Stimulated activated CD4-positive, alpha-beta T cell treated with anti-CD3 and anti-CD28 coated beads, Interleukin-2, amount 100 ng/mL, for 48 hours (primary cell): ENCODE data around the gene TEKTIP1.
"Not testable (repeated sequence)": the region's sequence is repeated elsewhere in the genome, so short reads cannot be mapped to it uniquely, and the experiment has no call there.

Experiments
- DNase-seq, 2 donors: peaks; one replicate each; pipeline ENCODE4 v3.0.0-alpha.2; 2020

Gene TEKTIP1

DNA sequence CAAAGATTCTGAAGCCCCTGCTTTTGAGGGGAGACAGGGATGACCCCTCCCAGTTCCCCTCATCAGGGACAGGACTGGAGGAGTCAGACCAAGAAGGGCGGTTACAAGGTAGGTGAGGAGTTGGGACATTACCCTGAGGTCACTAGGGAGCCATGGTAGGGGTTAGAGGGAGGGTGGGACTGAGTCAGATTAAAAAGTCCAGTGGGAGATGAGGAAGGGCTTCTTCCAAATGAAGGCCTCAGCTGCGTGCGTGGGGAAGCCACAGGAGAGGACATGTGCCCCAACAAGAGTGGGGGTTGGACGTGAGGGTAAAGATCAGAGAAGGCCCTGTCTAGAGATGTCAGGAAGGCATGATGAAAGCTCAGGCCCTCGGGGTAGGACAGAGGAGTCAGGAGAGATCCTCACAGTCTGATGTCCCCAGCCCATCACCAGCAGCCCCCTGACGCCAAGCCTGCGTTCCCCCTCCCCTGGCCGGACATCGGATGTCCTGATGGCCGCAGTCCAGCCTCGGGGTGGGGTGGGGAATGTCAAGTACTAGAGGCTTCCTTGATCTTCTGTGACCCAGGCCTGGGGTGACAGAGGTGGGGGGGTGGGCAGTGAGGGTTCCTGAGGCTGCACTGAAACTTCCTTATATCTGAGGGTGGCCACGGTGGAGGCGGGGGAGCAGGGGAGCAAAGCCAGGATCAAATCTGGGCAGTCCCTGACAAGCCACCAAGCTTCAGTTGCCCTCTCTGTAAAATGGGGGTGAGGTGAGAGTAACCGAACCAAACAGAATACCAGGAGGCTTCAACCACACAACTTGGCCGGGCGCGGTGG, 24.9 kb downstream of the TEKTIP1 start:
- no peak for DNase-seq

DNA sequence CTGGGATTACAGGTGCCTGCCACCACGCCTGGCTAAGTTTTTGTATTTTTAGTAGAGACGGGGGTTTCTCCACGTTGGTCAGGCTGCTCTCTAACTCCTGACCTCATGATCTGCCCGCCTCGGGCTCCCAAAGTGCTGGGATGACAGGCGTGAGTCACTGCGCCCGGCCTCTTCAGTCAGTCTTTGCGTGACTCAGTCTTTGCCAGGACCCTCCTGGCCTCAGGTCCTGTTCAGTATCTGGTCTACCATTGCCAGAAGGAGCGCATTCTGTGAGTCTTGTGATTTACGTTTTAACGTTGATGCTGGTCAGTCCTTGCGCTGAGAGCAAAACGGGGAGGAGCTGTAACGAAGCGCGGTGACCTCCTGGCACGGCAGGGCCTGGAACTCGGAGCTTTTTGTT, 26.2 kb downstream of the TEKTIP1 start:
- no peak for DNase-seq

DNA sequence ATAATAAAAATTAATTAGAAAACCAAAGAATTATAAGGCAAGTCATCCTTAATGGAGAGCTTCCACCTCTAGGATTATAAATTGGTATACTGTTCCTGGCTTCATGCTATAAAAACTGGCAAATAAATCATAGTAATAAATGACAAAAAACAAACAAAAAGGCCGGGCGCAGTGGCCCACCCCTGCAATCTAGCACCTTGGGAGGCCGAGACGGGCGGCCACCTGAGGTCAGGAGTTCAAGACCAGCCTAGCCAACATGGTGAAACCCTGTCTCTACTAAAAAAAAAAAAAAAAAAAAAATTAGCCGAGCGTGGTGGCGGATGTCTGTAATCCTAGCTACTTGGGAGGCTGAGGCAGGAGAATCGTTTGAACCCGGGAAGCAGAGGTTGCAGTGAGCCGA, 31.1 kb downstream of the TEKTIP1 start:
- DNase-seq = not testable (repeated sequence)

DNA sequence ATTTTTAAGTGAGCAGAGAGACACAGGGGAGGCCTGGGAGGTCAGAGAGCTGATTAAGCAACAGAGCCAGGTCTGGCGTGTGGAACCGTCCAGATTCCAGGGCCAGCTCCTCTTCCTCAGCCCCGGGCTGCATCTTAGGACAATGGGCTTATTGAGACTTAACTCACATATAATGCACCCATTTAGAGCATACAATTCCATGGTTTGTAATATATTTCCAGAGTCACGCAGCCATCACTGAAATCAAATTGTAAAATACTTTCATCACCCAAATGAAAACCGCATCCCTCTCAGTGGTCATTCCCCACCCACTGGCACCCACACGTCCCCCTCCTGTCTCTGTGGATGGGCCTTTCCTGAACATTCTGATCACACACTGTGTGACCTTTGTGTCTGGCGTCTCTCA, 31.6 kb downstream of the TEKTIP1 start:
- no peak for DNase-seq

DNA sequence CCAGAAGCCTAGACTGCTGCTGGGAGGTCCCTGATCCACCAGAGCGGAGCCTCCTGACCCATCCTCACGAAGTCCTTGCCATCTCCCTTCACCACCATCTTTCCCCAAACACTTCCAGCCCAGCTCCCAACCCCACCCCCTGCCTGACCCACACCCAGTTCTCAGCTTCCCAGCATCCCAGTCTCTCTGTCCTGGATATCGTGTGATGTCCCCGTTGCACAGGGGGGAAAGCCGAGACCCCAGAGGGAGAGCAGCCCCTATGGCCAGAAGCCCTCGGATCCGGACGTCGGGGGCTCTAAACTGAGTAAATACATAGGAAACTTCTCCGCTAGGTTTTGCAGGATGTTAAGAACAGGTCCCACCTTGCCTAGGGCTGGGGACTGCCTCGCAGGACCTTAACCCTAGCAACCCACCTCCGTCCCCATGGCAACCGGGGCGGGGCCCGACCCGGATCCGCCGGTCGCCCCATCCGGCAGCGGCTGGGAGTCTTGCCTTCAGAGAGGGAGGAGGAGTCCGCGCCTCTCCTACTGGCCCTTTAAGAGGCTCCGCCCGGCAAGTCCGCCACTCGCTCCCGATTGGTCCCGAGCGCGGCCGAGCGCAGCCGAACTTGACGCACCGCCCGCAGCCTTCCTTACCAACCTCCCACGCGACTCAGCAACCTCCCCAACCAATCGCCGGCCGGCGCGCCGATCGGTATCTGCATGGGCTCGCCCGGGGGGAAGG, 33.3 kb downstream of the TEKTIP1 start:
- DNase-seq = peak; percentile 97 to 99

DNA sequence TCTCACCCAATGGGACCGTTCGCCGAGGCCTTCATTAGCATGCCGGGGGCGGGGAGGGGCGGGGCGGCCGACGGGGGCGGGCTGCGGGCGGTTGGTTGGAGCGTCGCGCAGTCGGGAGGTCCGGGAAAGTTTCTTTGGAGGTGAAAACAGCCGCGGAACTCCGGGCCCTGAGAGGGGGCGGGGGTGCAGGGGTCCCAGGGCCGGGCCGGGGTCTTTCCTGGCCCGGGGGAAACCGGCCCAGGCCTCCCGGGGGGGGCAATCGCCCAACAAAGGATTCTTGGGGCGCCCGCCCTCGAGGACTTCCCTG, 33.8 kb downstream of the TEKTIP1 start, which contains the start of gene HMG20B:
HMG20B (plus strand) TSS at position 90 of the 307 bp plus-strand sequence. CDS start 366 bp downstream, outside the sequence.
- DNase-seq = no peak

- peak; percentile 11 to 34 for DNase-seq
Measured at GRCh38 chr19:3573162-3573857, 34.3 kb downstream of the TEKTIP1 start.

DNA sequence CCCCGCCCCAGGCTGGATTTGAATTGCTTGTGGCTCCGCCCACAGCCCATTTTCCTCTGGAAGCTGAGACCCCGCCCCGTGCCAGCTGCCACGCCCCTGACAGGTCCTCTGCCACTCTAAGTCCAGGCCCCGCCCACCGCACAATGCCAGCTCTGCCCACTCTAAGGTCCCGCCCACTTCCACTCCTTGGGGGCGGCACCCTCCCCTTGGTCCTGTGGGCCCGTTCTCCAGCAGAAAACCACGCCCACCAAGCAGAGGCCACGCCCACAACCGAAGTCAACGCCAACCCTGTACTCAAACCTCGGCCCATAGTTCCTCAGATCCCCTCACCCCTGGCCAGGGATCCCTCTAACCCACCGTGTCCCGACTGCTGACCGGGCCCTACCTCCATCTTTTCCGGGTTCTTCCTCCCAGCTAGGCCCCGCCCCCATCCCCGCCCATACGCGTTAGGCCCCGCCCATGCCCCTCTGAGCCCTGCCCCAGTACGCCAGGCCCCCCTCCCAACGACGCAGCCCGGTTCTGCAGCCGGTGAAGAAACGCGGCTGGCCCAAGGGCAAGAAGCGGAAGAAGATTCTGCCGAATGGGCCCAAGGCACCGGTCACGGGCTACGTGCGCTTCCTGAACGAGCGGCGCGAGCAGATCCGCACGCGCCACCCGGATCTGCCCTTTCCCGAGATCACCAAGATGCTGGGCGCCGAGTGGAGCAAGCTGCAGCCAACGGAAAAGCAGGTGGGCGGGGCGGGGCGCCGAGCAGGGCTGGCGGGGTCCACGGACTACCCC, 35.1 kb downstream of the TEKTIP1 start:
- peak; percentile 87 to 94 for DNase-seq

GRCh38 chr19:3575260-3575741, 36.3 kb downstream of the TEKTIP1 start:
- DNase-seq = peak in 1 of 2 donors; percentile 13

DNA sequence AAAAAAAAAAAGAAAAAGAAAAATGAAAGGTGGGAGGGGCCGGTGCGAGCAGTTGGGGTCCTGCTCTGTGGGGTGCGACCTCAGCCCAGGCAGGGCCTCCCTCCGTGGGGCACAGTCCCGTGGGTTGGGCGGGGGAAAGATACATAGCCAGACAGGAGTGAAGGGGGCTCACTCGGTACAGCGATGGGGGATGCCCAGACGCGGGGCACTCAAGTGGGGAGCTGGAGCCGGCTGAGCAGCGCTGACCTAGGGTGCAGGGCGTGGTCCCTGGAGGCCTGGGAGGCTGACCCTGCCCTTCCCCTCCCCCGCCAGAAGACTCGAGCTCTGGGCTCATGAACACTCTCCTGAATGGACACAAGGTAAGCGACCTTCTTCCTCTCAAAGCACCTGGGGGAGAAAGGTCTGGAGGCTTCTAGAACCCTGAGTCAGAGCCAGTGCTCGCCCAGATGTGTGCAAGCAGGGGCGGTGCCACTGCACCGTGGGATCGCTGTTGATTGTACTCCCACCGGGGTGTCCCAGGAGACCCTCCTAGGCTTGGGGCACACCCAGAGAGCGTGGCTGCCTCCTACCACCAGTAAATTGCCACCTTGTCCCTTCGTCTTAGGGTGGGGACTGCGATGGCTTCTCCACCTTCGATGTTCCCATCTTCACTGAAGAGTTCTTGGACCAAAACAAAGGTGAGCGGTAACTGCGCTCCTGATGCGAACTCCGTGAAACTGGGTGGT, 37.1 kb downstream of the TEKTIP1 start:
- DNase-seq = no peak

GRCh38 chr19:3576696-3577443, 37.9 kb downstream of the TEKTIP1 start:
- no peak for DNase-seq

DNA sequence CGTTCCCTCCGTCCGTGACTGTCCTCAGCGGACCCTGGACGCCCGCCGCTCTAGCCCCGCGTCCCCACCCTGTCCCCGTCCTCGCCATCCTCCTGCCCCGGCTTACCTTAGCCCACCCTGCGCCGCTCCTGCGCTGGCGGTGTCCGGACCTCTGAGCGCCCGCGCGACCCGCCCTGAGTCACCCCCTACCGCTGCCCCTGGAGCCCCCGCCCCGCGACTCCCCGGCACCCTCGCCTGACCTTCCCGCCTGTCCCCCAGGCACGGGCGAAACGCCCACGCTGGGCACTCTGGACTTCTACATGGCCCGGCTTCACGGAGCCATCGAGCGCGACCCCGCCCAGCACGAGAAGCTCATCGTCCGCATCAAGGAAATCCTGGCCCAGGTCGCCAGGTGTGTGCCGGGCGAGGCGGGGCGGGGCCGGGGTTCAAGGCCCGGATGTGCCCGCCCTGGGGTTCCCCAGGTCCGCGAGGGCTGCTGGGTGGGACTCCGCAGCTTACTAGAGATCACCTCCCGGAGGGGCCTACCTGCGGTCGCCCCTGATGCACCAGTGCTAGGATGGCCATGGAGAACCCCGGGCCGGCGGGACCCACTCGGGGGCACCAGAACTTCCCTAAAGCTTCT, 38.9 kb downstream of the TEKTIP1 start:
- no peak for DNase-seq

GRCh38 chr19:3578390-3578789, 39.4 kb downstream of the TEKTIP1 start:
- DNase-seq = no peak

- no peak for DNase-seq
Measured at GRCh38 chr19:3580156-3580934, 41.4 kb downstream of the TEKTIP1 start.

DNA sequence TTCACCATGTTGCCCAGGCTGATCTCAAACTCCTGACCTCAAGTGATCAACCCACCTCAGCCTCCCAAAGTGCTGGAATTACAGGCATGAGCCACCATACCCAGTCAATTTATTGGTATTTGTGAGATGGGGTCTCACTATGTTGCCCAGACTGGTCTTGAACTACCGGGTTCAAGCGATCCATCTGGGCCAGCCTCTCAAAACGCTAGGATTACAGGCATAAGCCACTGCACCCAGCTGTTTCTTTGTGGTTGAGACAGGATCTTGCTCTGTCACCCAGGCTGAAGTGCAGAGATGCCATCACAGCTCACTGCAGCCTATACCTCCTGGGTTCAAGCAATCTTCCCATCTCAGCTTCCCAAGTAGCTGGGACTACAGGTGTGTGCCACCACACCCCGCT, 42.8 kb downstream of the TEKTIP1 start:
- not testable (repeated sequence) for DNase-seq

DNA sequence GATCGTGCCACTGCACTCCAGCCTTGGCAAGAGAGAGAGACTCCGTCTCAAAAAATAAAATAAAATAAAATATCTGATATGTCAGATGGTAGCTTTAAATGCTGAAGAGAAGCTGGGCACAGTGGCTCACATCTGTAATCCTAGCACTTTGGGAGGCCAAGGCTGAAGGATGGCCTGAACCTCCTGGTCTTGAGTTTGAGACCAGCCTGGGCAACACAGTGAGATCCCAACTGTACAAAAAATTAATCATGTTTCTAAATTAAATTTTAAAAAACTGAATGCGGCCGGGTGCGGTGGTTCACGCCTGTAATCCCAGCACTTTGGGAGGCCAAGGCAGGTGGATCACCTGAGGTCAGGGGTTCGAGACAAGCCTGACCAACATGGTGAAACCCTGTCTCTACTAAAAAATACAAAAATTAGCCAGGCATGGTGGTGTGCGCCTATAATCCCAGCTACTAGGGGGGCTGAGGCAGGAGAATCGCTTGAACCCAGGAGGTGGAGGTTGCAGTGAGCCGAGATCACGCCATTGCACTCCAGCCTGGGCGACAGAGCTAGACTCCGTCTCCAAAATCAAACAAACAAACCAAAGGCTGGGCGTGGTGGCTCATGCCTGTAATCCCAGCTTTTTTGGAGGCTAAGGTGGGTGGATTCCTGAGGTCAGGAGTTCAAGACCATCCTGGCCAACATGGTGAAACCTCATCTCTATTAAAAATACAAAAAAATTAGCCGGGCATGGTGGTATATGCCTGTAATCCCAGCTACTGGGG, 45.2 kb downstream of the TEKTIP1 start:
- not testable (repeated sequence) for DNase-seq

DNA sequence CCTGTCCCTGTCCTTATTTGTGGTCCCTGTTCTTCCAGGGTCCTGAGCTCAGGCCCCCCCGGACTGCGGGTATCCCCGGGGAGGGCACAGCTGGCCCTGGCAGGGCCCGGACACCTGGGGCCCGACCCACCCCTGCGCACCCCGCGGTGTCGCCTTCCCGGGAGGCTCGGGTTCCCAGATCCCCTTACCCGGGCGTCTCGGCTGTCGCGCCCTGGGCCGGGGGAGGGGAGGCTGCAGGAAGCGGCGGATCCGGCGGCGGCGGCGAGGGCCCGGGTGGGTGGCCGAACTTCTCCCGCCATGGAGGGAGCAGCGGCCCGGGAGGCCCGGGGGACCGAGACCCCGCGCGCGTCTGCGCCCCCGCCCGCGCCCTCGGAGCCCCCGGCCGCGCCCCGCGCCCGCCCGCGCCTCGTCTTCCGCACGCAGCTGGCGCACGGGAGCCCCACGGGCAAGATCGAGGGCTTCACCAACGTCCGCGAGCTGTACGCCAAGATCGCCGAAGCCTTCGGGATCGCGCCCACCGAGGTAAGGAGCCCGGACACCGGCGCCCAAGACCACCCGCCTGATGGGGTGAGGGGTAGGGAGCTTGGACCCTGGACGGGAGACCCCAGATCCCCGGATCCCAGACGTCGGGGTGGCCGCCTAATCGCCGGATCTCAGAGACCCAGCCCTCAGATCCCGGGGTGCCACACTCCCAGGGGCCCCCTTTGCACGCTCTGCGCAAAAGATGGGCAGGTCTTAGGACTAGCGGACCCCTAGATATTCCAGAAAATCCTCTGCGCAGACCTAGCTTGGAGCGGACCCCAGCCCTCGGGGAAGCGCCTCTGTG, 46.5 kb downstream of the TEKTIP1 start, which contains the start of gene GIPC3:
GIPC3 (plus strand) TSS at position 178 of the 826 bp plus-strand sequence; CDS start at position 298, 120 bp downstream.
- DNase-seq = no peak

- peak; percentile 44 to 51 for DNase-seq
Measured at GRCh38 chr19:3586127-3586626, 47.2 kb downstream of the TEKTIP1 start.
